Adrenal gland (tissue), 12 donors: Measurements from ENCODE around the gene LMLN. TPM values are rescaled to one million over a fixed set of nuclear protein-coding genes. Genes with fewer than 3 reads are reported as not detected.

Source experiments
- DNase-seq, 7 donors: peaks; one replicate each; pipeline ENCODE4 v3.0.0-alpha.2; 2019 to 2020
- H3K27ac ChIP-seq, 5 donors: fragments of 200-600 bp; sonication (generic) in 4 of 5; 1 replicate in 3 of 5; 2 replicates in 2 of 5; pipeline versions ENCODE4 v1.5.1 to v1.8.0; 2016 to 2020; ENCODE audit warnings: mild to moderate bottlenecking in 1 of 5
- H3K27me3 ChIP-seq: fragments of 200-600 bp; 2 replicates; pipeline ENCODE4 v1.8.0; 2021
- H3K36me3 ChIP-seq, 2 donors: fragments of 200-600 bp; replicated peaks in 1 of 2; 1 replicate in 1 of 2; 2 replicates in 1 of 2; pipeline versions ENCODE4 v1.5.1 to v1.8.0; 2018 to 2022
- H3K4me1 ChIP-seq, 2 donors: fragments of 200-600 bp; replicated peaks in 1 of 2; 1 replicate in 1 of 2; 2 replicates in 1 of 2; pipeline versions ENCODE4 v1.5.1 to v1.8.0; 2018 to 2021
- H3K4me3 ChIP-seq, 4 donors: fragments of 200-600 bp; sonication (generic) in 3 of 4; one replicate each; pipeline ENCODE4 v1.5.1; 2016 to 2018
- H3K9me3 ChIP-seq, 3 donors: fragments of 200-600 bp; sonication (generic) in 1 of 3; replicated peaks in 1 of 3; 1 replicate in 2 of 3; 2 replicates in 1 of 3; pipeline versions ENCODE4 v1.5.1 to v1.8.0; 2016 to 2021
- POLR2A ChIP-seq, 2 donors: fragments of 450-650 bp; IDR thresholded peaks; one replicate each; pipeline ENCODE4 v1.6.1; 2017; ENCODE audit warnings: antibody characterized with exemption in 2 of 2, mild to moderate bottlenecking in 2 of 2, moderate library complexity in 1 of 2
- WGBS, 4 donors: extraction: QIAGEN DNeasy Blood & Tissue Kit in 2 of 4; methylation state at CpG; one replicate each; pipeline versions ENCODE4 v1.1.5 to v1.1.7; 2013 to 2017; 5-methylcytosine and 5-hydroxymethylcytosine counted together
- intact Hi-C, 2 donors: fragments of 100-400 bp; cut with DNase I; formaldehyde crosslinking; loops; one replicate each; pipeline versions ENCODE4 v1.14.1 to v1.15.0; 2022 to 2023
- polyA plus RNA-seq, 3 donors: library from polyadenylated mRNA; stranded (reverse); fragments of 200-250 nt in 2 of 3; fragments of 350-450 nt in 1 of 3; fragmentation: Illumina TruSeq in 1 of 3; extraction: RNeasy Lipid Tissue Mini Kit (QIAGEN cat#74804) in 1 of 3; gene quantifications; one replicate each; pipeline ENCODE4 v1.2.3, GENCODE V29; 2013 to 2014
- total RNA-seq, 9 donors: library from RNA; depleted of rRNA in 4 of 9; stranded (reverse); fragments of >200 nt in 4 of 9; fragments of 120-200 nt in 1 of 9; fragmentation: NEBNext Ultra II Directional in 1 of 9; extraction: Animal tissue kit (Norgen Biotek cat#: 25700) in 1 of 9; gene quantifications; one replicate each; pipeline versions ENCODE4 v1.1.0 to v1.2.4, GENCODE V29; 2013 to 2023
- TF ChIP-seq, protein P1 (sequence below), 6 experiments: fragments of 450-650 bp in 4 of 6; fragments of 200-600 bp in 2 of 6; sonication (generic) in 1 of 6; IDR thresholded peaks; 1 replicate in 5 of 6; 2 replicates in 1 of 6; pipeline versions ENCODE4 v1.5.1 to v1.8.0; 2016 to 2021; ENCODE audit warnings: antibody characterized with exemption in 6 of 6, mild to moderate bottlenecking in 2 of 6, moderate library complexity in 1 of 6
- donor health status: healthy with polysubstance abuse.
- donor health status: Bipolar disorder and iron deficiency.
- donor health status: DM: yes; HTN: yes; CAD: no.
- donor health status: DM: no; HTN: no; CAD: no.
- donor health status: DM: no; HTN: no; CAD: no.
- donor health status: DM: yes; HTN: yes; CAD: no.

The LMLN gene
- total and polyA plus RNA-seq, 12 donors, result 3.0 to 11.2 (median 6.4) TPM

DNA sequence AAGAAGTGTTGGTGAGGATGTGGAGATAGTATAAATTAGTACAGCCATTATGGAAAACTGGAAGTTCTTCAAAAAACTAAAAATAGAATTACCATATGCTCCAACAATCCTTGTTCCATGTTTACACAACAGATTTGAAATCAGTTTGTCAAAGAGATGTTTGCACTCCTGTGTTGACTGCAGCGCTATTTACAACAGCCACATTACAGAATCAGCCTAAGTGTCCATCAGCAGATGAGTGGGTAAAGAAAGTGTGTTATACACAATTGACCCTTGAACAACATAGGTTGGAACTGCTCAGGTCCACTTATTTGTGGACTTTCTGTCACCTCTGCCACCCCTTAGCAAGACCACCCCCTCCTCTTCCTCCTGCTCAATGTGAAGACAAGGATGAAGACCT, 34.7 kb downstream of the LMLN start:
- Histone ChIP-seq H3K27me3 (no peaks in the 10 kb centered on the region), H3K36me3 (peaks cover 0 to 9% of the 10 kb centered on the region in 2 donors), H3K4me1 (peaks cover 0 to 5% of the 10 kb centered on the region in 2 donors), H3K9me3 (no peaks in the 10 kb centered on the region), H3K4me3 (no peak overlapping the region), H3K27ac (no peak overlapping the region)
- no peak for DNase-seq
- intact Hi-C loops, result no loop called here
- TF ChIP-seq POLR2A (IDR thresholded peaks at IDR 0.05), result no peak
- TF ChIP-seq, protein P1, sequence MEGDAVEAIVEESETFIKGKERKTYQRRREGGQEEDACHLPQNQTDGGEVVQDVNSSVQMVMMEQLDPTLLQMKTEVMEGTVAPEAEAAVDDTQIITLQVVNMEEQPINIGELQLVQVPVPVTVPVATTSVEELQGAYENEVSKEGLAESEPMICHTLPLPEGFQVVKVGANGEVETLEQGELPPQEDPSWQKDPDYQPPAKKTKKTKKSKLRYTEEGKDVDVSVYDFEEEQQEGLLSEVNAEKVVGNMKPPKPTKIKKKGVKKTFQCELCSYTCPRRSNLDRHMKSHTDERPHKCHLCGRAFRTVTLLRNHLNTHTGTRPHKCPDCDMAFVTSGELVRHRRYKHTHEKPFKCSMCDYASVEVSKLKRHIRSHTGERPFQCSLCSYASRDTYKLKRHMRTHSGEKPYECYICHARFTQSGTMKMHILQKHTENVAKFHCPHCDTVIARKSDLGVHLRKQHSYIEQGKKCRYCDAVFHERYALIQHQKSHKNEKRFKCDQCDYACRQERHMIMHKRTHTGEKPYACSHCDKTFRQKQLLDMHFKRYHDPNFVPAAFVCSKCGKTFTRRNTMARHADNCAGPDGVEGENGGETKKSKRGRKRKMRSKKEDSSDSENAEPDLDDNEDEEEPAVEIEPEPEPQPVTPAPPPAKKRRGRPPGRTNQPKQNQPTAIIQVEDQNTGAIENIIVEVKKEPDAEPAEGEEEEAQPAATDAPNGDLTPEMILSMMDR (IDR thresholded peaks at IDR 0.05), result no peak
- 96 to 100% (median 98%) methylated on average over 1 of the region's 1 CpG for WGBS, 4 donors

DNA sequence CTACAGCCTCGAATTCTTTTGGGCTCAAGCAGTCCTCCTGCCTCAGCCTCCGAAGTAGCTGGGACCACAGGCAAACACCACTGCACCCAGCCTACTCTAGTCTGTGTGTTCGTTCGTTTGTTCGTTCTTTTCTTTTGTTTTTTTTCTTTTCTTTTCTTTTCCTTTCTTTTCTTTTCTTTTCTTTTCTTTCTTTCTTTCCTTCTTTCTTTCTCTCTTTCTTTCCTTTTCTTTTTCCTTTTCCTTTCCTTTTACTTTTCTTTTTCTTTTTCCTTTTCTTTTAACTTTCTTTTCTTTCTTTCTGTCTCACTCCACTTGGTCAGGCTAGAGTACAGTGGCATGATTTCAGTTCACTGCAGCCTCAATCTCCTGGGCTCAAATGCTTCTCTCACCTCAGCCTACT, 36.8 kb downstream of the LMLN start:
- Histone ChIP-seq H3K4me1 (no peaks in the 10 kb centered on the region), H3K27me3 (no peaks in the 10 kb centered on the region), H3K27ac (no peak overlapping the region), H3K4me3 (no peak overlapping the region), H3K36me3 (no peaks in the 10 kb centered on the region), H3K9me3 (no peaks in the 10 kb centered on the region)
- 87 to 97% (median 90%) methylated on average over 5 of the region's 5 CpGs for WGBS, 4 donors
- TF ChIP-seq, protein P1 (IDR thresholded peaks at IDR 0.05), result no peak
- no peak for TF ChIP-seq POLR2A (IDR thresholded peaks at IDR 0.05)
- no peak for DNase-seq
- intact Hi-C loops, result no loop called here

- H3K27me3 ChIP-seq, result no peaks in the 10 kb centered on the region
- no peak overlapping the region for H3K27ac ChIP-seq
- intact Hi-C loops, result no loop called here
- no peak for TF ChIP-seq POLR2A (IDR thresholded peaks at IDR 0.05)
- TF ChIP-seq, protein P1 (IDR thresholded peaks at IDR 0.05), result no peak
- no peaks in the 10 kb centered on the region for H3K36me3 ChIP-seq
- H3K4me3 ChIP-seq, result no peak overlapping the region
- H3K9me3 ChIP-seq, result no peaks in the 10 kb centered on the region
- no peak for DNase-seq
- no peaks in the 10 kb centered on the region for H3K4me1 ChIP-seq
- 90 to 97% (median 95%) methylated on average over 3 of the region's 3 CpGs for WGBS, 4 donors
These were observed 37.9 kb downstream of the LMLN start for GRCh38 chr3:197997936-197998335.

DNA sequence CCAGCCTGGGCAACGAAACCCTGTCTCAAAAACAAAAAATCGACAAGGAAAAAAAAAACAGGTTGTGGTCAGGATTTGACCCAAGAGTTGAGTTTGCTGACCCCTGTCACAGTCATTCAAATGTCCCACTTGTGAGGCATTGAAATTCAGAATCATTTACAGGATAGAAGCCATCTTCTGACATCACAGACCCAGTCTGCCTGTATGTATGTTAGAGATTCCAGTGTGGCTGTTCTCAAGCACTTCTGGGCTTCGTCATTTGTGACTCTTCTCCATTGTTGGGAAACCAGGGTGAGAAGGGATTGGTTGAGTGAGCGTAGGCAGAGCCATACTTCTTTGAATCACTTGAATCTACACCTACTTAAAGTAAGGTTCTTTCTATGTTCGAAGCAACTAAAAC, 57.1 kb downstream of the LMLN start:
- Histone ChIP-seq H3K27ac (no peak overlapping the region), H3K4me1 (no peaks in the 10 kb centered on the region), H3K27me3 (no peaks in the 10 kb centered on the region), H3K9me3 (no peaks in the 10 kb centered on the region), H3K36me3 (no peaks in the 10 kb centered on the region), H3K4me3 (no peak overlapping the region)
- DNase-seq, result no peak
- no peak for TF ChIP-seq POLR2A (IDR thresholded peaks at IDR 0.05)
- TF ChIP-seq, protein P1 (IDR thresholded peaks at IDR 0.05), result no peak
- intact Hi-C loops, result no loop called here
- WGBS, 4 donors, result 92 to 97% (median 96%) methylated on average over 5 of the region's 5 CpGs
